ENCODE results near the gene RNF17. TPM values are rescaled to one million over a fixed set of nuclear protein-coding genes. Genes with fewer than 3 reads are reported as not detected.

The RNF17 gene
- total and polyA plus RNA-seq, 2 donors (not counting 3 experiments of a cell fraction or from before 2014, with no cell fraction given), result 0.30 TPM; not detected in 1

GRCh38 chr13:24894972-24895300 lies 131.0 kb downstream of the RNF17 start:
- no peaks in the 10 kb centered on the region for H3K9me1 ChIP-seq (replicated peaks; ENCODE audit: control insufficient read depth, extremely low read depth, insufficient read depth, low read length)
- no peak overlapping the region for H3K9ac ChIP-seq (replicated peaks; ENCODE audit: extremely low read depth, insufficient read depth, low read length)
- no peaks in the 10 kb centered on the region for H3K9me3 ChIP-seq (replicated peaks; ENCODE audit: control insufficient read depth, insufficient read depth, low read length)
- H2AFZ ChIP-seq (ENCODE audit: low read depth, low read length), result no peak overlapping the region
- H4K20me1 ChIP-seq (replicated peaks; ENCODE audit: control insufficient read depth, extremely low read depth, insufficient read depth, low read length), result no peaks in the 10 kb centered on the region
- TF ChIP-seq GATA2 (IDR thresholded peaks at IDR 0.05; ENCODE audit: insufficient read depth, insufficient read length, low read depth, low read length), result no peak
- H3K36me3 ChIP-seq (ENCODE audit: control insufficient read depth in 2 of 2, extremely low read depth in 1 of 2, insufficient read depth in 2 of 2, low read length in 2 of 2), result peaks cover 0 to 3% of the 10 kb centered on the region in 2 experiments
- H3K79me2 ChIP-seq (ENCODE audit: control insufficient read depth, insufficient read depth, low read length), result no peaks in the 10 kb centered on the region
- POLR2A ChIA-PET, result no interaction called here
- no peaks in the 10 kb centered on the region for H3K4me1 ChIP-seq (ENCODE audit: control insufficient read depth, extremely low read depth, insufficient read depth, low read length)
- dilution Hi-C loops (cut with MboI; ENCODE audit: extremely low pct_ligation_motif_present, low sequenced_read_pairs), result no loop called here
- DNase-seq (ENCODE audit: low read depth, low spot score) (no peak), FAIRE-seq (no peak)
- H3K27me3 ChIP-seq (ENCODE audit: control insufficient read depth in 2 of 2, insufficient read depth in 2 of 2, low read length in 2 of 2), result no peaks in the 10 kb centered on the region
- no peak overlapping the region for H3K4me2 ChIP-seq (ENCODE audit: insufficient read depth, low read length)
- no peak overlapping the region for H3K4me3 ChIP-seq (replicated peaks in 1 of 3; ENCODE audit: insufficient read depth in 1 of 3, low read depth in 1 of 3, low read length in 3 of 3)
- CTCF ChIA-PET, result no interaction called here
- H3K27ac ChIP-seq (ENCODE audit: insufficient read depth, low read depth, low read length), result no peak overlapping the region
- intact Hi-C loops (cut with micrococcal nuclease), result no loop called here
- BruUV-seq (replicated peaks), result no TSS peak

GRCh38 chr13:24896061-24896460 lies 132.1 kb downstream of the RNF17 start:
- Histone ChIP-seq H3K27ac (ENCODE audit: insufficient read depth, low read depth, low read length) (no peak overlapping the region), H3K9me3 (replicated peaks; ENCODE audit: control insufficient read depth, insufficient read depth, low read length) (no peaks in the 10 kb centered on the region), H2AFZ (ENCODE audit: low read depth, low read length) (no peak overlapping the region), H3K36me3 (ENCODE audit: control insufficient read depth in 2 of 2, extremely low read depth in 1 of 2, insufficient read depth in 2 of 2, low read length in 2 of 2) (peaks cover 0 to 3% of the 10 kb centered on the region in 2 experiments), H3K4me2 (ENCODE audit: insufficient read depth, low read length) (no peak overlapping the region), H3K9me1 (replicated peaks; ENCODE audit: control insufficient read depth, extremely low read depth, insufficient read depth, low read length) (no peaks in the 10 kb centered on the region), H3K79me2 (ENCODE audit: control insufficient read depth, insufficient read depth, low read length) (no peaks in the 10 kb centered on the region), H3K27me3 (ENCODE audit: control insufficient read depth in 2 of 2, insufficient read depth in 2 of 2, low read length in 2 of 2) (no peaks in the 10 kb centered on the region), H4K20me1 (replicated peaks; ENCODE audit: control insufficient read depth, extremely low read depth, insufficient read depth, low read length) (no peaks in the 10 kb centered on the region), H3K4me1 (ENCODE audit: control insufficient read depth, extremely low read depth, insufficient read depth, low read length) (no peaks in the 10 kb centered on the region), H3K9ac (replicated peaks; ENCODE audit: extremely low read depth, insufficient read depth, low read length) (no peak overlapping the region), H3K4me3 (replicated peaks in 1 of 3; ENCODE audit: insufficient read depth in 1 of 3, low read depth in 1 of 3, low read length in 3 of 3) (no peak overlapping the region)
- ChIA-PET POLR2A (no interaction called here), CTCF (no interaction called here)
- DNase-seq (ENCODE audit: low read depth, low spot score) (no peak), FAIRE-seq (no peak)
- BruUV-seq (replicated peaks), result no TSS peak
- dilution Hi-C loops (cut with MboI; ENCODE audit: extremely low pct_ligation_motif_present, low sequenced_read_pairs), result no loop called here
- intact Hi-C loops (cut with micrococcal nuclease), result no loop called here
- TF ChIP-seq MYC (IDR thresholded peaks at IDR 0.05; ENCODE audit: low read depth, low read length) (no peak), FOS (IDR thresholded peaks at IDR 0.05; ENCODE audit: borderline replicate concordance, insufficient read depth, low read length) (no peak), EZH2 (IDR thresholded peaks at IDR 0.05; ENCODE audit: borderline replicate concordance, low read depth, low read length, severe bottlenecking) (no peak), GATA2 (IDR thresholded peaks at IDR 0.05; ENCODE audit: insufficient read depth, insufficient read length, low read depth, low read length) (no peak), MAX (IDR thresholded peaks at IDR 0.05; ENCODE audit: insufficient read depth, insufficient read length) (no peak), POLR2AphosphoS5 (IDR thresholded peaks at IDR 0.05; ENCODE audit: insufficient read depth, low read depth, low read length) (no peak), JUN (IDR thresholded peaks at IDR 0.05; ENCODE audit: borderline replicate concordance, insufficient read depth, insufficient read length, low read depth) (no peak), POLR2A (IDR thresholded peaks at IDR 0.05; ENCODE audit: low read depth, low read length) (no peak)
- TF ChIP-seq, protein P1, sequence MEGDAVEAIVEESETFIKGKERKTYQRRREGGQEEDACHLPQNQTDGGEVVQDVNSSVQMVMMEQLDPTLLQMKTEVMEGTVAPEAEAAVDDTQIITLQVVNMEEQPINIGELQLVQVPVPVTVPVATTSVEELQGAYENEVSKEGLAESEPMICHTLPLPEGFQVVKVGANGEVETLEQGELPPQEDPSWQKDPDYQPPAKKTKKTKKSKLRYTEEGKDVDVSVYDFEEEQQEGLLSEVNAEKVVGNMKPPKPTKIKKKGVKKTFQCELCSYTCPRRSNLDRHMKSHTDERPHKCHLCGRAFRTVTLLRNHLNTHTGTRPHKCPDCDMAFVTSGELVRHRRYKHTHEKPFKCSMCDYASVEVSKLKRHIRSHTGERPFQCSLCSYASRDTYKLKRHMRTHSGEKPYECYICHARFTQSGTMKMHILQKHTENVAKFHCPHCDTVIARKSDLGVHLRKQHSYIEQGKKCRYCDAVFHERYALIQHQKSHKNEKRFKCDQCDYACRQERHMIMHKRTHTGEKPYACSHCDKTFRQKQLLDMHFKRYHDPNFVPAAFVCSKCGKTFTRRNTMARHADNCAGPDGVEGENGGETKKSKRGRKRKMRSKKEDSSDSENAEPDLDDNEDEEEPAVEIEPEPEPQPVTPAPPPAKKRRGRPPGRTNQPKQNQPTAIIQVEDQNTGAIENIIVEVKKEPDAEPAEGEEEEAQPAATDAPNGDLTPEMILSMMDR (IDR thresholded peaks at IDR 0.05; ENCODE audit: extremely low read depth in 1 of 2, insufficient read depth in 1 of 2, low read depth in 1 of 2, low read length in 2 of 2), result no peak

All from endothelial cell of umbilical vein (primary cell).